SK-N-SH treated with all-trans-retinoic acid at 6 μM for 48 hours (cell line): ENCODE measurements around the gene TRIM2.

Experiments
- BACH2 ChIP-seq: fragments of 250-450 bp; sonication (Bioruptor Pico); IDR thresholded peaks from 2 replicates; pipeline ENCODE4 v1.9.0; 2021; ENCODE audit warnings: mild to moderate bottlenecking, borderline replicate concordance
- CREB5 ChIP-seq: fragments of 250-450 bp; sonication (Bioruptor Pico); IDR thresholded peaks from 2 replicates; pipeline ENCODE4 v1.5.1; 2020; ENCODE audit warnings: low read depth, mild to moderate bottlenecking, moderate library complexity
- CSDC2 ChIP-seq: fragments of 250-450 bp; sonication (Bioruptor Pico); IDR thresholded peaks from 2 replicates; pipeline ENCODE4 v1.5.0; 2020; ENCODE audit warnings: mild to moderate bottlenecking, moderate library complexity
- ESRRG ChIP-seq: fragments of 250-450 bp; sonication (Bioruptor Pico); IDR thresholded peaks from 2 replicates; pipeline ENCODE4 v1.6.1; 2021; ENCODE audit warnings: mild to moderate bottlenecking
- ISL1 ChIP-seq: fragments of 250-450 bp; sonication (Bioruptor Pico); IDR thresholded peaks from 2 replicates; pipeline ENCODE4 v2.1.2; 2022; ENCODE audit warnings: mild to moderate bottlenecking, moderate library complexity
- PATZ1 ChIP-seq: fragments of 250-450 bp; sonication (Bioruptor Pico); IDR thresholded peaks from 2 replicates; pipeline ENCODE4 v1.8.0; 2020; ENCODE audit warnings: mild to moderate bottlenecking, moderate library complexity, borderline replicate concordance
- RARB ChIP-seq: fragments of 250-450 bp; sonication (Bioruptor Pico); IDR thresholded peaks from 2 replicates; pipeline ENCODE4 v1.8.0; 2021; ENCODE audit warnings: mild to moderate bottlenecking, moderate library complexity
- SNAI2 ChIP-seq: fragments of 250-450 bp; sonication (Bioruptor Pico); IDR thresholded peaks from 2 replicates; pipeline ENCODE4 v1.5.0; 2020; ENCODE audit warnings: mild to moderate bottlenecking, moderate library complexity
- ZFP3 ChIP-seq: fragments of 250-450 bp; sonication (Bioruptor Pico); IDR thresholded peaks from 2 replicates; pipeline ENCODE4 v1.5.0; 2020; ENCODE audit warnings: mild to moderate bottlenecking, moderate library complexity
- ZFP30 ChIP-seq: fragments of 450-650 bp; formaldehyde crosslinking; IDR thresholded peaks from 2 replicates; pipeline ENCODE4 v1.5.0; 2022; ENCODE audit warnings: mild to moderate bottlenecking, moderate library complexity
- TF ChIP-seq, protein P1 (sequence below): fragments of 250-450 bp; sonication (Bioruptor Pico); IDR thresholded peaks from 2 replicates; pipeline ENCODE4 v1.5.1; 2021; ENCODE audit warnings: mild to moderate bottlenecking, moderate library complexity

DNA sequence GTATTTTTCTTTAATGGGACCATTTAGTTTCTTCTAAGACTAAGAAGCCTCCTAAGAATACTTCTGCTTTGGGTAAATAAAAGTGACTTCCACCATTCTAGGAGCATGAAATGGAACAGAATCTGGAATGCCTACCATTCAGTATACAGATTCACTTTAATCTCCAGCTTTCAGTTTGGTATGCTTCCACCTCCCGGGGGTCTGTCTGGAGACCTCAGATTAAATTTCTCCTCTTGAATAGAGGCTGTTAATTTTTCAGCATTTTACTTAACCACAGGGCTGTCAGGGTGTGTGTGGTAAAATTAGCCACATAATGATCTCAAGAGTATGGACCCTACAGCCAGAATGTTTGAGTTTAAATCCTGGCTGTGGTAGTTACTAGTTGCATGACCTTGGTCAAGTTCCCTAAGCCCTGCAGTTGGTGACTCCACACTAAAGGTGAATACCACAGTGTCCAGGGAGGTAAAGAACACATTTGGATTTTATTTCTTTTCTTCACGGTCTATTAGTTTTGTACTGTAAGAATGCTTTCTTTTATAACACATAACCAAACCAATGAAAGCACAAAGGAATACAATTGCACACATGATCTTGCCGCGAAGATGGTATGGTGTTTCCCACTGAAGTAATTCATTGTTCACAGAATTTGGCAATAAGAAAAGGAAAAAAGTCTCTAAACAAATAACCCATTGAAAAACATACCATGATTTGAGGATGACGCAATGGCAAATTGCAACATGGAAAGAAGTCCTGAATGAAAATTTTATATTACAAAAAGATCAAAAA, 37.3 kb upstream of the TRIM2 start:
- no peak for TF ChIP-seq RARB (CRISPR knock-in tag)
- TF ChIP-seq SNAI2 (CRISPR knock-in tag): no peak
- TF ChIP-seq ZFP30 (CRISPR knock-in tag): no peak
- TF ChIP-seq ZFP3 (CRISPR knock-in tag): no peak
- TF ChIP-seq CREB5 (CRISPR knock-in tag): no peak
- no peak for TF ChIP-seq CSDC2
- no peak for TF ChIP-seq BACH2 (CRISPR knock-in tag)
- no peak for TF ChIP-seq PATZ1 (CRISPR knock-in tag)
- TF ChIP-seq ISL1 (CRISPR knock-in tag): no peak
- TF ChIP-seq, protein P1, sequence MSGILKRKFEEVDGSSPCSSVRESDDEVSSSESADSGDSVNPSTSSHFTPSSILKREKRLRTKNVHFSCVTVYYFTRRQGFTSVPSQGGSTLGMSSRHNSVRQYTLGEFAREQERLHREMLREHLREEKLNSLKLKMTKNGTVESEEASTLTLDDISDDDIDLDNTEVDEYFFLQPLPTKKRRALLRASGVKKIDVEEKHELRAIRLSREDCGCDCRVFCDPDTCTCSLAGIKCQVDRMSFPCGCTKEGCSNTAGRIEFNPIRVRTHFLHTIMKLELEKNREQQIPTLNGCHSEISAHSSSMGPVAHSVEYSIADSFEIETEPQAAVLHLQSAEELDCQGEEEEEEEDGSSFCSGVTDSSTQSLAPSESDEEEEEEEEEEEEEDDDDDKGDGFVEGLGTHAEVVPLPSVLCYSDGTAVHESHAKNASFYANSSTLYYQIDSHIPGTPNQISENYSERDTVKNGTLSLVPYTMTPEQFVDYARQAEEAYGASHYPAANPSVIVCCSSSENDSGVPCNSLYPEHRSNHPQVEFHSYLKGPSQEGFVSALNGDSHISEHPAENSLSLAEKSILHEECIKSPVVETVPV (CRISPR knock-in tag): no peak
- no peak for TF ChIP-seq ESRRG
